SK-N-SH (cell line): ENCODE results near the gene ARHGAP44. TPM values are rescaled to one million over a fixed set of nuclear protein-coding genes. Genes with fewer than 3 reads are reported as not detected.

Experiments
- CTCF ChIA-PET: fragments of 300-600, 350-600 bp; formaldehyde crosslinking; extraction: SDS; loops from one replicate; lab custom pipeline; 2021; lab: Yijun Ruan, JAX
- POLR2A ChIA-PET: fragments of 350-600 bp; sonication (Branson Sonifier 250); formaldehyde crosslinking; extraction: SDS; loops from one replicate; lab custom pipeline; 2020; ENCODE audit warnings: antibody characterized with exemption, inconsistent platforms; lab: Yijun Ruan, JAX
- DNase-seq: peaks from one replicate; pipeline ENCODE4 v3.0.0; 2012
- H2AFZ ChIP-seq: fragments of 200-600 bp; sonication (generic); 2 replicates; pipeline ENCODE4 v1.8.1; 2016; ENCODE audit warnings: antibody characterized with exemption, mild to moderate bottlenecking, low read depth
- H3F3A ChIP-seq: fragments of 200-600 bp; sonication (generic); replicated peaks from 2 replicates; pipeline ENCODE3; 2016; ENCODE audit warnings: antibody characterized with exemption, mild to moderate bottlenecking; ENCODE audit not compliant: insufficient read depth
- H3K27ac ChIP-seq, 2 experiments: fragments of 200-500 bp in 1 of 2; fragments of 200-600 bp in 1 of 2; sonication (Bioruptor generic) in 1 of 2; sonication (generic), shearing (Covaris generic) in 1 of 2; 2 replicates each; pipeline versions ENCODE4 v1.5.1 to v1.6.1; 2014 to 2016; ENCODE audit warnings: low read depth in 2 of 2, inconsistent platforms in 1 of 2, low read length in 1 of 2, mild to moderate bottlenecking in 1 of 2, mixed read lengths in 1 of 2
- H3K27me3 ChIP-seq: fragments of 200-600 bp; sonication (generic), shearing (Covaris generic); 2 replicates; pipeline ENCODE4 v1.6.1; 2016; ENCODE audit warnings: mixed run types; ENCODE audit not compliant: insufficient read depth
- H3K36me3 ChIP-seq, 2 experiments: fragments of 200-500 bp in 1 of 2; fragments of 200-600 bp in 1 of 2; sonication (Bioruptor generic) in 1 of 2; sonication (generic) in 1 of 2; replicated peaks in 1 of 2; 2 replicates each; pipeline versions ENCODE3 to v1.5.1; 2014 to 2016; ENCODE audit warnings: low read length in 1 of 2, mild to moderate bottlenecking in 1 of 2; ENCODE audit not compliant: insufficient read depth in 2 of 2, control insufficient read depth in 1 of 2
- H3K4me1 ChIP-seq, 2 experiments: fragments of 200-500 bp in 1 of 2; fragments of 200-600 bp in 1 of 2; sonication (Bioruptor generic) in 1 of 2; sonication (generic), shearing (Covaris generic) in 1 of 2; 2 replicates each; pipeline versions ENCODE4 v1.5.1 to v1.6.1; 2014 to 2016; ENCODE audit warnings: low read depth in 1 of 2, low read length in 1 of 2, mixed run types in 1 of 2; ENCODE audit not compliant: insufficient read depth in 2 of 2, control insufficient read depth in 1 of 2
- H3K4me2 ChIP-seq: fragments of 200-600 bp; sonication (generic), shearing (Covaris generic); 2 replicates; pipeline ENCODE4 v1.6.1; 2017; ENCODE audit warnings: mixed run types
- H3K4me3 ChIP-seq, 2 experiments: fragments of 200-500 bp in 1 of 2; fragments of 200-600 bp in 1 of 2; sonication (Bioruptor generic) in 1 of 2; sonication (generic), shearing (Covaris generic) in 1 of 2; 2 replicates each; pipeline versions ENCODE4 v1.5.1 to v1.8.1; 2014 to 2016; ENCODE audit warnings: low read depth in 2 of 2, inconsistent platforms in 1 of 2, low read length in 1 of 2, mild to moderate bottlenecking in 1 of 2, mixed read lengths in 1 of 2, moderate library complexity in 1 of 2
- H3K79me2 ChIP-seq: fragments of 200-600 bp; sonication (generic); 2 replicates; pipeline ENCODE4 v1.8.1; 2017; ENCODE audit warnings: mild to moderate bottlenecking; ENCODE audit not compliant: insufficient read depth
- H3K9ac ChIP-seq: fragments of 200-600 bp; sonication (generic); 2 replicates; pipeline ENCODE4 v1.6.1; 2017; ENCODE audit warnings: mixed run types
- H3K9me2 ChIP-seq: fragments of 200-600 bp; sonication (generic); 2 replicates; pipeline ENCODE4 v1.6.1; 2017; ENCODE audit warnings: mixed run types
- H3K9me3 ChIP-seq: fragments of 200-600 bp; sonication (generic); 2 replicates; pipeline ENCODE4 v1.6.1; 2017; ENCODE audit warnings: mixed run types, mild to moderate bottlenecking, moderate library complexity
- H4K20me1 ChIP-seq: fragments of 200-600 bp; sonication (generic); 2 replicates; pipeline ENCODE4 v1.6.1; 2017; ENCODE audit warnings: mild to moderate bottlenecking, mixed run types; ENCODE audit not compliant: insufficient read depth
- ELF1 ChIP-seq: IDR thresholded peaks from 2 replicates; pipeline ENCODE4 v1.4.0; 2012
- EZH2phosphoT487 ChIP-seq: fragments of 200-600 bp; sonication (generic); IDR thresholded peaks from 2 replicates; pipeline ENCODE4 v1.6.1; 2017; ENCODE audit warnings: low read depth, mixed run types, mild to moderate bottlenecking, antibody characterized with exemption, moderate library complexity, borderline replicate concordance
- FOSL2 ChIP-seq: IDR thresholded peaks from 2 replicates; pipeline ENCODE4 v1.4.0; 2012; ENCODE audit warnings: low read depth, mild to moderate bottlenecking, moderate library complexity, borderline replicate concordance
- FOXM1 ChIP-seq: IDR thresholded peaks from 2 replicates; pipeline ENCODE4 v1.4.0; 2012; ENCODE audit warnings: low read depth, mild to moderate bottlenecking
- GABPA ChIP-seq: IDR thresholded peaks from 2 replicates; pipeline ENCODE4 v1.4.0; 2012; ENCODE audit warnings: low read depth, mild to moderate bottlenecking
- GATA2 ChIP-seq: sonication (generic); formaldehyde crosslinking; IDR thresholded peaks from 2 replicates; pipeline ENCODE4 v1.5.0; 2020; ENCODE audit warnings: mild to moderate bottlenecking, missing genetic modification reagents
- IRF3 ChIP-seq: fragments of 150-350 bp; IDR thresholded peaks from 2 replicates; pipeline ENCODE4 v1.6.1; 2016; ENCODE audit warnings: mild to moderate bottlenecking, low read depth, low read length
- MEF2A ChIP-seq: IDR thresholded peaks from 2 replicates; pipeline ENCODE4 v1.4.0; 2012; ENCODE audit warnings: low read depth, borderline replicate concordance
- NRF1 ChIP-seq: IDR thresholded peaks from 2 replicates; pipeline ENCODE4 v1.6.1; 2012; ENCODE audit warnings: low read depth, mild to moderate bottlenecking, low read length
- PBX3 ChIP-seq: IDR thresholded peaks from 2 replicates; pipeline ENCODE4; 2012
- RAD21 ChIP-seq: IDR thresholded peaks from 2 replicates; pipeline ENCODE4 v1.6.1; 2012; ENCODE audit warnings: mild to moderate bottlenecking, low read length
- RCOR1 ChIP-seq: fragments of 150-350 bp; IDR thresholded peaks from 2 replicates; pipeline ENCODE4 v1.6.1; 2017; ENCODE audit warnings: antibody characterized with exemption, low read length
- RFX5 ChIP-seq: IDR thresholded peaks from 2 replicates; pipeline ENCODE4 v1.6.1; 2012; ENCODE audit warnings: mild to moderate bottlenecking, improper control_type of control experiment, low read length
- SIN3A ChIP-seq: IDR thresholded peaks from 2 replicates; pipeline ENCODE4 v1.6.1; 2012; ENCODE audit warnings: low read depth, mild to moderate bottlenecking, low read length, moderate library complexity, borderline replicate concordance
- TAF1 ChIP-seq: IDR thresholded peaks from 2 replicates; pipeline ENCODE4 v1.6.1; 2012; ENCODE audit warnings: low read depth, mild to moderate bottlenecking, low read length, moderate library complexity, borderline replicate concordance
- TCF12 ChIP-seq: IDR thresholded peaks from 2 replicates; pipeline ENCODE4 v1.4.0; 2012
- USF2 ChIP-seq: fragments of 150-350 bp; IDR thresholded peaks from 2 replicates; pipeline ENCODE4 v1.6.1; 2017; ENCODE audit warnings: antibody characterized with exemption, low read length, low read depth, borderline replicate concordance
- ZBTB33 ChIP-seq: IDR thresholded peaks from 2 replicates; pipeline ENCODE4 v1.4.0; 2012; ENCODE audit warnings: low read depth, borderline replicate concordance
- WGBS: methylation state at CpG from one replicate; pipeline ENCODE4 v1.1.6; 2017; ENCODE audit warnings: low lambda C conversion rate; 5-methylcytosine and 5-hydroxymethylcytosine counted together
- polyA plus RNA-seq, 3 experiments: library from polyadenylated mRNA; depleted of rRNA; stranded (reverse); fragments of >200 nt; gene quantifications; 2 replicates each; pipeline ENCODE4 v1.2.3, GENCODE V29; 2012

The ARHGAP44 gene
- polyA plus RNA-seq, 1 of the 3 experiments (the other 2 are of a cell fraction) = 0.28 TPM

- TF ChIP-seq PBX3 = no peak
- no peak for TF ChIP-seq ELF1
- TF ChIP-seq SIN3A = no peak
- no peak for TF ChIP-seq NRF1
- TF ChIP-seq RFX5 = no peak
- no peak for TF ChIP-seq RCOR1
- no peak for TF ChIP-seq TCF12
- no peak for TF ChIP-seq GABPA
- no peak for TF ChIP-seq ZBTB33
- no peak for TF ChIP-seq IRF3
- TF ChIP-seq USF2 = no peak
- TF ChIP-seq MEF2A = no peak
- TF ChIP-seq FOXM1 = no peak
- TF ChIP-seq RAD21 = no peak
- no peak for TF ChIP-seq EZH2phosphoT487
- TF ChIP-seq TAF1 = no peak
- TF ChIP-seq FOSL2 = no peak
- no peak for TF ChIP-seq GATA2
- H3F3A ChIP-seq = no peaks in the 10 kb centered on the region
- H3K9me2 ChIP-seq = no peaks in the 10 kb centered on the region
- H3K27ac ChIP-seq = no peak overlapping the region
- no peak for DNase-seq
- H3K27me3 ChIP-seq = peaks cover 32% of the 10 kb centered on the region
- CTCF ChIA-PET = interaction anchor here (0.7 kb wide), 1 partner anchor 116 kb away, joined by 3 read pairs; no protein-coding TSS in a partner anchor
- H3K79me2 ChIP-seq = no peaks in the 10 kb centered on the region
- WGBS = 5% methylated on average over 1 of the region's 1 CpG
- H3K9me3 ChIP-seq = no peaks in the 10 kb centered on the region
- H3K9ac ChIP-seq = no peak overlapping the region
- POLR2A ChIA-PET = no interaction called here
- H2AFZ ChIP-seq = no peak overlapping the region
- no peak overlapping the region for H3K4me3 ChIP-seq
- H4K20me1 ChIP-seq = no peaks in the 10 kb centered on the region
- no peaks in the 10 kb centered on the region for H3K4me1 ChIP-seq
- H3K4me2 ChIP-seq = no peak overlapping the region
- no peaks in the 10 kb centered on the region for H3K36me3 ChIP-seq
Measured at GRCh38 chr17:12744786-12745185, 44.5 kb upstream of the ARHGAP44 start.
